NCI-H2227 (cell line): ENCODE data around the gene CARS1.
"Not testable (repeated sequence)": the region's sequence is repeated elsewhere in the genome, so short reads cannot be mapped to it uniquely, and the experiment has no call there.

Experiments used
- DNase-seq: peaks from one replicate; lab custom pipeline; 2025; ENCODE audit not compliant: unreplicated experiment; lab: John Stamatoyannopoulos, UW

Gene CARS1

DNA sequence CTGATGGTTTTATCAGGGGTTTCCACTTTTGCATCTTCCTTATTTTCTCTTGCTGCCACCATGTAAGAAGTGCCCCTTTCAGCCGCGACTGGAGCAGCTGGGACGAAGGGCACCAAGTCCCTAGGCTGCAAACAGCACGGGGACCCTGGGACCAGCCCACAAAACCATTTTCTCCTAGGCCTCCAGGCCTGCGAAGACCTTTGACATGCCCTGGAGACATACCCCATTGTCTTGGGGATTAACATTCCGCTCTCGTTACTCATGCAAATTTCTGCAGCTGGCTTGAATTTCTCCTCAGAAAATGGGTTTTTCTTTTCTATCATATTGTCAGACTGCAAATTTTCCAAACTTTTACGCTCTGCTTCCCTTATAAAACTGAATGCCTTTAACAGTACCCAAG is 6.7 kb upstream of the CARS1 start:
- not testable (repeated sequence) for DNase-seq

DNA sequence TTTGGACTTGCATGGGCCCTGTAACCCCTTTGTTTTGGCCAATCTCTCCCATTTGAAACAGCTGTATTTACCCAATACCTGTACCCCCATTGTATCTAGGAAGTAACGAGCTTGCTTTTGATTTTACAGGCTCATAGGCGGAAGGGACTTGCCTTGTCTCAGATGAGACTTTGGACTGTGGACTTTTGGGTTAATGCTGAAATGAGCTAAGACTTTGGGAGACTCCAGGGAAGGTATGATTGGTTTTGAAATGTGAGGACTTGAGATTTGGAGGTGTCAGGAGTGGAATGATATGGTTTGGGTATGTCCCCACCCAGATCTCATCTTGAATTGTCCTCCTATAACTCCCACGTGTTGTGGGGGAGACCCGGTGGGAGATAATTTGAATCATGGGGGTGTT is 6.2 kb upstream of the CARS1 start:
- DNase-seq = not testable (repeated sequence)

DNA sequence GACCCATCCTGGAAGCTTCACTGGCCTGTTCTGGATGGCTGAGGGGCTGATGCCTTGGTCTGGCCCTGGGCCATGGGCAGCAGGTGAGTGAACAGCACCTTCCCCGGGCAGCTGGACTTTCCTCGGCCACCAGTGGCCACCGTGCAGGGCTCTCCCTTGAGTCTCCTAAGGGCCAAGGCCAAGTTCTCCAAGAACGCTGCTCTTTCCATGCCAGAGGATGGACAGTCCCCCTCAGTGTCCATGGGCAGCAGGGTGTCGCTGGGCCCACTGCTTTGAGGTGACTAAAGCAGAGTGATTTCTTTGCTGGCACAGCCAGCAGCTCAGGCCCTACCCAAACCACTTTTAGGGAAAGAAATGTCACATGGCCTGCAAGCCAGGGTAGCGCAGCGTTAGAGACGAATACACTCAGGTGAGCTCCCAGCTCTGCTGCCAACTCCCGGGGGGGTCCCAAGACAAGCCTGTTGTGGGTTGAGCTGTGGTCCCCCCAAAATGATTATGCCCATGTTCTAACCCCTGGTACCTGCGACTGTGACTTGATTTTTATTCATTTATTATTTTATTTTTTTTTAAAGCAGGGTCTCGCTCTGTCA is 3.3 kb upstream of the CARS1 start:
- DNase-seq = no peak

DNA sequence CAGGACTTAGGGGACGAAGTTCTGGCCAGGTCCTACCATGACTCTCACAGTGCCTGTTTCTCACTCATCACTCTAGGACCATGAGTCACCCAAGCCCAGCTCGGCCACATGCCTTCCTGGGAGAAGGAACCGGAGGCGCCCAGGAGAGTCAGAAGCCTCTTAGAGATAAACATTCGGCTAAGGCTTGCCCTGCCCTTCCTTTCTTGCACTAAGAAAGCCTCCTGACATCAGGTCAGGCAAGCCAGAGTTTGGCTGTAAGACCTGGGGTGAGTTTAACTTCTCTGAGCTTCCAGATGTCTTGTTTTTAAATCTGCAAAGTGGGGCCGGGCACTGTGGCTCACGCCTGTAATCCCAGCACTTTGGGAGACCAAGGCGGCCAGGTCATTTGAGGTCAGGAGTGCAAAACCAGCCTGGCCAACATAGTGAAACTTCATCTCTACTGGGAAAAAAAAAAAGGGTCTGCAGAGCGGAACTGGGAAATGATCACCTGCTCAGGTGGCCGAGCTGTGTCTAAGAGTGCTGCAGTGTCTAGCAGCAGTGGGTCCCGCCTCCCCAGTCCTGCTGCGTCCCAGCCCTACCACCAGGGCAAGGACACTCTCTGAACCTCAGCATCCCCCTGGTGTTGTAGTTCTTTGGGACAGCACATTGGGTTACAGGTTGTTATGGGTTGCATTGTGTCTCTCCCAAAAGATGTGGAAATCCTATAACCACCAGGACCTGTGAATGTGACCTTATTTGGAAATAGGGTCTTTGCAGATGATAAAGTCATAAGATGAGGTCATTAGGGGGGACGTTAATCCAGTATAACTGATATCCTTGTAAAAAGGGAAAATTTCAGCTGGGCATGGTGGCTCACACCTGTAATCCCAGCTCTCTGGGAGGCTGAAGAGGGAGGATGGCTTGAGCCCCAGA is 1.8 kb upstream of the CARS1 start:
- no peak for DNase-seq

DNA sequence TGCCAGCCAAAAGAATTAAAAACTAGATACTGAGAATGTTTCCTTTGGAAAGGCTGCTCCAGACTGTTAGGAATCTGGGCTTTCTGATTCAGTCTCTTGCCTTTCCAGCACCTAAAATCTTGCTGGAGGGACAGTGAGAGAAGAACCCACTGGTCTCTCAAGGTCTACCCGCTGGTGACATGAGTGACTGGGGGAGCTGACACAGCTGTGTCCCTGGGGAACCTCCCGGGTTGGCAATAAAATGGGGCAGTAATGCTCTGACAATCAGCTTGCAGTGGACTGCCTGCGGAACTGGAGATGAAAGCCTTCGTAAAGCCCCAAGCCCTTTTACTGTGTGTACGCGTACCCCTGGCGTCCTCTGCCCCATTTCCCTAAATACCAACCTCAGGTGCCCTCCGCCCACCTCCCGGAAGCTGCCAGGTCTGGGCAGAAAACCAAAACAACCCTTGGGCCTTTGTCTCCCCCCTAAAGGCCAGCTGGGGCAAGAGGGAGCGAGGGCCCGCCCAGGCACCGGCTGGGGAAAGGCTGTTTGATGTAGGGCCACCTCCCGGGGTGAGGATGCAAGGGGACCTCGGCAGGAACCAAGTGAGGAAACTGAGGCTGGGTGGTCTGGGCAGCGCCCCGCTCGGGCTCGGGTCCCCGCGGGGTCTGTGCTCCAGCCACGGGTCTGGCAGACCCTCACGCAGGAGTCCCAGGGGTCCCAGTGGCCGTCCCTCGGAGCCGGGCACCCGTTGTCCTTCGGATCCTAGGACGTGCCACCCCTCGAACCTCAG is 741 bp downstream of the CARS1 start:
- no peak for DNase-seq

DNA sequence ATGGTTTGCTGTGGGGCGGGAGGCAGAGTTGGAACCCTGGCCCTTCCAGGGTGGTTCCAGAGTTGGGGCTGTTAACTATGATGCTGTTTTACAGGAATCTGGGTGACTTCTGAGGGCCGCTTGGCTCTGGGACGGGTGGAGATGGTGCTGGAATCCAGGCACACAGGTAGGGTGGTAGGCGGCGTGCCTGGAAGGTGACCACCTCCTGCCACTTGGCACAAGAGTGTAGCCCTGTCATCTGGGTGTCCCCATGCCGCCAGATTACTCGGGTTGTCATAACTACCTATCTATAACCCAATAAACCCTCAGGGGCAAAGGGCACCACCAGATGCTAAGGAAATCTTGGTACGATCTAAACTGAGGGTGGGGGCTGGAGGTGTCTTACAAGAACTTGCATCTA is 1.3 kb downstream of the CARS1 start:
- DNase-seq = no peak

DNA sequence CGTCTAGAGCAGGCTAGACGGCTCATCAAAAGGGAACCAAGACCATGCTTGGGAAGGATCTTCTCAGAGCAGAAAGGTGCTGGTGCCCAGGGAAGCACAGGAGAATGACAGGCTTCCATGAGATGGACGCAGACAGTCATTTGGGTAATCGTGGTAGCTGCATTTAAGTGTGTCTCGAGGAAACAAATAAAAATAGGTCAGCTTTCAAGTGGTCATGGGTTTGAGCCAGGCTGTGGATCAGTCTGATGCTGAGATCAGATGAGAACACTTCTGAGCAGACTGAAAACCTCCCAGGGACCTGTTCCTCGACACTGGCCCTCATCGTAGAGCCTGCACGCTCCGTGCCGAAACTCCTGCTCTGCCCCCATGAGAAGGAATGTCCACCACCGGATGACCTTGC is 4.7 kb downstream of the CARS1 start:
- DNase-seq = peak; percentile 77

DNA sequence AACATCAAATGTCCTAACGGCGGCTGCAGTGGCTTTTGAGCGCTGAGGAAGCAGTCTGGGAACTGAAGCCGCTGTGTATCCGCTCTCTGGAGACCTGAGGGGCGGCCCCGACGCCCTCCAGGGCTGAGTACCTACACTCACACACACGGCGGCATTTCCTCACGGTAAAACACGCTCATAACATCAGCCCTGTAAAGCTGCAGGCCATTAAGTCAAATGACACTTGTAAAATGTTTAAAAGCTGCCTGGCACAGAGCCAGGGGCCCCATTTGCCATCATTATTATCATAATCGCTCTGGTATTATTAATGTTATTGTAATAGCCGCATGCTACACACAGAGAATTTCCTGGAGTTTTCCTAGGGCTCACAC is 5.1 kb downstream of the CARS1 start:
- DNase-seq = peak; percentile 94

DNA sequence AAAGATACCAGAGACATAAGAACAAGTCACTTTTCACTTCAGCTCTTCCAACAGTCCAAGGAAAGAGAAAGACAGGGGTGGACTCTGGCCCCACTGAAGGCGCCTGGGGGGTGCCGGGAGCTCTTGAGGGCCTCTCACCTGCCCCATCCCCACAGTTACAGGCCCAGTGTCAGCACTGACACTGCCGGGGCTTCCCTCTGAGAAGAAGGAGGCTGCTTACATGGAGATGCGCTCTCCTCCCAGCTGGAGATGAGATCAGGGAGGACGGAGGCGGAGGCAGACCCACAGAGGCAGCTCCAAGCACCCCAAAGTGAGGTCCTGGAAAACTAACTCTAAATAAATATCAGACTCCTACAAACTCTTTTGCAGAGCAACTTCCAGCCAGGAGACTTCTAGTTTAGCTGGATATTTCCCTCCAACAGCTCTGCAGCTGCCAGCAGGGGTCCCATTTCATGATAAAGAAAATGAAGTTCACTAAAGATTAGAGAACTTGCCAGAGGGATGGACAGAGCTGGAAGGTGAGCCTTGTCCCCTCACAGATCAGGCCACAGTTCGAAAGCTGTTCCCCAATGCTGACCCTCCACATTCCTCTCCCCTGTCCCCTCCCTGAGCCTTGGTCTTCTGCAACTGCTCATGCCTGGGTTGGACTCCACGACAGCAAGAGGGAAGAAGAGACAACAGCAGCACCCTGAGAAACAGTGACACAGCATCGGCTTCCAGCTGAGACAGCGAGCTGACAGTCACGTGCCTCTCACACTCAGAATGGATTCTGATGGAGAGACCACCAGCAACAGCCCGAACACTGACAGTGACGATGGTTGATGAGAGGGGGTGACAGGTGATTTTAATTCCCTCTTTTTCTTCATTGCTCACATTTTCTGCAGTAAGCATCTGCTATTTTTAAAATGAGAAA is 5.8 kb downstream of the CARS1 start:
- DNase-seq = no peak

DNA sequence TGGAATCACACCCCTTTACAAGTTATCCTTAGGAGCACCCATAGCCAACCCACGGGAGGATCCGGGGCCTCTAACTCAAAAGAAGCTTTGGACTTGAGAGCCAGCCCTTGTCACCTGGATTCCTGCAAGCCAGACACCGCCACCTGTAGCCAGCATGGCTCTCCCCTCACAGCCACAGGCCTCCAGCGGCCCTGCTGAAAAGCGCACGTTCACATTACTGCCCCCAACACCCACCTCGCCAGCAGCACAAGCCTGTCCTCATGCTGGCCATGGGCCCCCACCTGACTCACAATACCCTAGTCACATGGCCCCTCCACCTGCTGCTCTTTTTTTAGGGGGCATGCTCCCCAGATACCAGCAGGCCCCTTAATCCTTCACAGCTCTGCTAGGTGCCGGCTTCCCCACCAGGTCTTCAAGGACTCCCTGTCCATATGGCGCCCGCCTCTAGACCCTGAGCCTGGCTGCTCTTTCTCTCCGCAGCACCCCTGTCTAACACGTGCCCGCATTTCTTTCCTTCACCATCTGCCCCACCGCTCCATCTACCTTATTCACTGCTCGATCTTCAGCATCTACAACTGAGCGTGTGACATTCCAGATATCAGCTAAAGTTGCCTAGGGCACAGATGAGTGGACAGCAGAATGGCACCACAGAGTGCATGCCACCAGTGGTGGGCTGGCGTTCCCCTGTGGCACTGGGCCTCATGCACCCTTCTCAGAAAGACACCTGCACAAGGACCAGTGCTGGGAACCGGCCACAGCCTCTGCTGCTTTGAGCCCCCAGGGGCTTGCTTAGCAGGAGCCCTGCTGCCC is 6.6 kb downstream of the CARS1 start:
- DNase-seq = no peak

DNA sequence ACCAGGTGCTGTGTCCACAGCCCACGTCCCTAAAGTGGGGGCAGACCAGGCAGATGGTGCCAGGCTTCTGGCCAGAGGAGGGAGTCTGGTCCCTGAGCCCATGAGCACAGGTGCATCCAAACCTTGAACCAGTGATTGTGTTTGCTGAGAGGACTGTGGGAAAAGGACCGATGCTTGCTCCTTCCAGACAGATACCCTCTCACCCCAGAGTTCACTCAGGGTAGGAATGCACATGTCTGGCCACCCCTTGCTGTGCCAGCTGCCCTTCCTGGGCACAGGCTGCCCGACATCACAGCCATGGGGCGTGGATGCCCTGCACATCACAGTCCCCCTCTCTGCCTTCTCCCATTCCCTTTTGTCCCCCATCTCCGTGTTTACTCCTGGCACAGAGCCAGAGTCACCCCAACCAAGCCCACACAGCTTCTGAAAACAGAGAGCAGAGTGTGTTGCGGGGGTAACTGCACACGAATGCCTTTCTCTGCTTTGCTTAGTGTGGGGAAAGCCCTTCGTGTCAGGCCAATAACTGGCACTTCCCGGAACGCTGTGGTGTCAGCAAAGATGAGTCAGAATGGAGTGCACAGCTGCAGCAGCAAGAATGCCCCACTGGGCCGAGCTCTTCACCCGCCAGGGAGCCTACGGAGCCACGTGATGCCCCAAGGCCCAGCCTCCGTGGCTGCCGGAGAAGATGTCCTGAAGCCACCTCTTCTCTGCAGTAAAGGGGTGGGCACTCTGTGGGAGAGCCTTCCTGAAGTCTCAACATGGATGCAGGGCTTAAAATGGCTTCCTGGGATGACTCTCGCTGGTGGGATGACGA is 7.6 kb downstream of the CARS1 start:
- DNase-seq = peak; percentile 89

DNA sequence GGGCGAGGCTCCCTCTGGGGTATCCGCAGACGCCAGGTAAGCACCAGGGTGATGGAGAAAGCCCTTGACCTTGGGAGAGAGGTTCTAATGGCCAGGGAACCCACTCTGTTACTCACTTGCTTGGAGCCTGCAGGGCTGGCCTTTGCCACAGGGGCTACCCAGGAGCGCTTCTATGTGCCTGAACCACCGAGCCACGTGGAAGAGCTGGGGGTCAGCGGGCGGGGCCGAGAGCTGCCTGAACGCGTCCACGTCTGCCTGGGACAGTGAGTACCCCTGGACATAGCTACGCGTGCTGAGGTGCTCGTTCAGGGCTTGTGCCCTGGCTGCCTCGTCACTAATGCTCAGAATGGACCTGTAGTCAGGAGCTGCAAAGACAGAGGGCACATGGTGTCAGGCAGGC is 9.6 kb downstream of the CARS1 start:
- DNase-seq = no peak

DNA sequence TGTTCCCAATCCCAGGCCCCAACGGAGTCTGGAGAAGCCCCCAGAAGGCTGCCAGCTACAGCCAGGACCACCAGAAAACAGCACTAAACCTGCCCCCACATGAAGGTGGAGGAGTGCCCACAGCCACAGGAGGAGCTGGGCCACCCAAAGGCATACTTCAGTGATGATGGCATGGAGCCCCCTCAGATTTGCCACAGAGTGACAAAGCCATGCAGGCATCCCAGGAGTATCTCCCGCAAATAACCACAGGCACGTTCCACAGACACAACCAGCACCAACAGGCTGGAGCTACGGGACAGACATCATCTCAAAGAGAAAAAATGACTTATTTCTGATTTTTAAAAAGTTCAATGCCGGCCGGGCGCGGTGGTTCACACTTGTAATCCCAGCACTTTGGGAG is 10.6 kb downstream of the CARS1 start:
- DNase-seq = no peak

DNA sequence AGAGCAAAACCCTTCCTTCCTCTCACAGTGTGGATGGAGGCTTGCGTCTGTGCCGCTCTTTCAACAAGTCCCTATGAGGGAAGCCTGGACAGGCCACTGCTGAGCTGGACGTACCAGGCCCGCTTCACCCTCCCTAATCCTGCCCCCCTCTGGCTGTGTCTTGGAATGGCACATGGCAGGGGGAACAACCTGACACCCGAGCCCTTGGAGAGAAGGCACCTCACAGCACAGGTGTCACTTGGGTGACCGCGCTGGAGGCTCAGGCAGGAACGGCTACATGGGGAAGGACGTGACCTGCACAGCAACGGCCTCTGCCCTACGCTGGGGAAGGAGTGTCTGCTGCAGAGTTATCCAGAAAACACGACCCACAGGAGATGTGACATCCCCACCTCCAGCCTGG is 11.0 kb downstream of the CARS1 start:
- DNase-seq = no peak

DNA sequence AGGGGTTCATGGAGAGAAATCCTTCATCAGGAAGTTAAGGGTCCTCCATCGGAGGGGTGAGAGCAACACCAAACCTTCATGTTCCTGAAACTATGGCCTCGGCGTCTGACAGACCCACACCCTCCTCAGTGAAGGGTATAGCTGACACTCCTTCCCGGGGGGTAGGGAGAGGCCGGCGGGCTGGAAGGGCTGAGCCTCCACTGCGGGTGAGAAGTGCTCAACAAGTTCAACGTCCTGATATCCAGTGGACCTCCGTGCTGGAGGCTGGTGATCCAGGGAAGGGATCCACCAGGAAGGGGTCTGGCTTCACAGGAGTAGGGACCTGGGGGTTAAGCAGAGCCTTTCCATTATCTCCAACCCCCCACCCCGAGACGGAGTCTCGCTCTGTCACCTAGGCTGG is 12.3 kb downstream of the CARS1 start:
- no peak for DNase-seq

DNA sequence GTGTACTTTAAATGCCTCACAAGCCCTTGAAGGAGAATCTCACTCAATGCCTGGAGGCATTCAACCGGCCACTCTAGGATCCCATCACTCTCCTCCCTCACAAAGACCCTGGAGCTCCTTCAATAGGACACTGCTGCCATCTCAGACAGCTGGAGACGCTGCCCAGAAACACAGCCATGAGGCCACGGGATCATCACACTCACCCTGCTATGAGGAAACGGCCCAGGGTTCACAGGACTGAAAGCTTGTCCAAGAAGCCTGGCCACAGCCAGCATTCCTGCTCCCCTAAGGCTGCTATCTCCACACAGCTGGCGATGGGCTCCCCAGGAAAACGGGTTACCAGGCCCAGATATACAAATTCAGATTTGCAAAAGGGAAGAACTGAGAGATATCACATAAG is 13.2 kb downstream of the CARS1 start:
- no peak for DNase-seq

DNA sequence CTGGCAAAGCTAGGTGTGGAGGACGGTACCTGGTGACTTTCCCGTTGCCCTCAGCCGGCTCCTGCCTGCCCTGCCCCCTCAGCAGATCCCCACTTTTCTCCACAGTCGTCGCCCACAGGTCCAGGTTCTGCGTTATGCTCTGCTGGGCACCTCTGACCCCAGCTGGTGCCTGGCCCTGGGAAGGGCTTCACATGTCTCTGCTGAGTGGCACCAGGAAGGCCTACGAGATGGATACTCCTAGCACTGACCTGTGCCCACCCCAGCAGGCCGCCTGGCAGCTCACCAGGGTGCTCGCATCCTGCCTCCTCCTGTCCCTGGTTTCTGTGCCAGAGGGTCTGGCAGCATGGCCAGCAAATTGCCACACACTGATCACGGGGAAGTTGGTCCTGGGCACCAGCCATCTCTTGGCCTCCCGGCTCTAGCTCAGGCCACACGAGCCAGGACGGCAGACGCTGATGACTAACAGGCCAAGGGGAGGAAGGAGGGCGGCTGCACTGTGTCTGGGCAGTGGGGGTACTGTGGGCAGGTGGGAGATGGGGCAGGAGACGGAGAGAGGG is 13.8 kb downstream of the CARS1 start:
- DNase-seq = no peak

DNA sequence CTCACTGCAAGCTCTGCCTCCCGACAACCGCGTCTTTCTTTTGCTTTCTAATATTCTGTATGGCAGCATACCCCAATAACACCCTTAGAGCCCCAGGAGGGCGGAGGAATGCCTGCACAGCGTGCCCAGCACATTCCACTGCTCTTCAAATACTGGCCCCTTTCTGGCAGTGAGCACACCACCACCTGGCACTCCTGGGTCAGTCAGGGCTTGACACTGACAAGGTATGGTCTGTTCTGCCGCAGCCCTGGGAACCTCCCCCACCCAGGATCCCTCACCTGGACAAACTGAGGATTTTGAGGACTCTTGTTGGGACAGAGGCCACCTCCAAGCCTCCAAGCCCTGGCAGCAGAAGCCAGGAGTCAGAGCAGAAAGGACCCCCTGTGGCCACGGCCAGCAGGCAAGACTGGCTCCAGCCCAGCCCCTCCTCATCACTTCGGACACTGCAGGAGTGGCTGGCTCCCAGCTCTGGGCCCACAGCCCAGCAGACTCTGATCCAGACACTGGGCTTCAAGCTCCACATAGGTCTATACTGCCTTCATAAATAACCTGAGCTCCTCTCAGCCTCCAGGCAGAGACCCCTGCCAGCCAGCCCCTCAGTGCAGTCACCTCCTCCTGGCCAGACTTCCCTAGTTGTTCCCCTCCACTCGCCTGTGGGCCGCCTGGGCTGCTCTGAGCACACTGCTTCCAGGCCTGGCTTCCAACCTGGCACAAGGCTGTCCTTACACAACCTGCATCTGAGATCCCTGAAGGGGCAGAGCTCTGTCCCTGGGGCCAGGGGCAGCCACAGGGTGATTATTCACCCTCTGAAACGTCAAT is 14.5 kb downstream of the CARS1 start:
- no peak for DNase-seq
